Measurements from ENCODE around the gene TDRD7. TPM values are rescaled to one million over a fixed set of nuclear protein-coding genes. Genes with fewer than 3 reads are reported as not detected.
A peak's percentile ranks its signal among the peaks of the same experiment; 100 is the strongest.

Gene TDRD7
- polyA plus RNA-seq, 1 of the 3 experiments (the other 2 are of a cell fraction), result 4.9 TPM

GRCh38 chr9:97527626-97528528 is 116.0 kb downstream of the TDRD7 start:
- Histone ChIP-seq H3K9ac (no peak overlapping the region), H3K4me3 (ENCODE audit: low read depth in 2 of 2, low read length in 1 of 2) (no peak overlapping the region), H3K27me3 (ENCODE audit: insufficient read depth) (no peaks in the 10 kb centered on the region; the same call in 1 of the 2 replicates), H3K9me3 (no peaks in the 10 kb centered on the region), H3K4me2 (no peak overlapping the region), H3K27ac (ENCODE audit: low read depth in 2 of 2, low read length in 1 of 2) (peak overlapping the region in 1 of 2 experiments; percentile 25; a peak in 1 of 4 replicates), H4K20me1 (ENCODE audit: insufficient read depth) (no peaks in the 10 kb centered on the region), H3K79me2 (ENCODE audit: insufficient read depth) (no peaks in the 10 kb centered on the region), H3K9me2 (no peaks in the 10 kb centered on the region), H3F3A (replicated peaks; ENCODE audit: insufficient read depth) (no peaks in the 10 kb centered on the region), H2AFZ (ENCODE audit: low read depth) (no peak overlapping the region), H3K36me3 (replicated peaks in 1 of 2; ENCODE audit: control insufficient read depth in 1 of 2, insufficient read depth in 2 of 2, low read length in 1 of 2) (peaks cover 0 to 8% of the 10 kb centered on the region in 2 experiments), H3K4me1 (ENCODE audit: control insufficient read depth in 1 of 2, insufficient read depth in 2 of 2, low read depth in 1 of 2, low read length in 1 of 2) (peaks cover 0 to 9% of the 10 kb centered on the region in 2 experiments; a peak in 1 of 4 replicates)
- no peak for DNase-seq
- no peak for TF ChIP-seq GATA2 (CRISPR knock-in tag; IDR thresholded peaks at IDR 0.05)
- no peak for TF ChIP-seq EZH2phosphoT487 (IDR thresholded peaks at IDR 0.05; ENCODE audit: borderline replicate concordance, low read depth)
- no peak for TF ChIP-seq YY1 (IDR thresholded peaks at IDR 0.05; ENCODE audit: low read depth)
- no peak for TF ChIP-seq JUND (IDR thresholded peaks at IDR 0.05)
- no peak for TF ChIP-seq RCOR1 (IDR thresholded peaks at IDR 0.05; ENCODE audit: low read length)
- no peak for TF ChIP-seq ELF1 (IDR thresholded peaks at IDR 0.05)
- TF ChIP-seq GABPA (IDR thresholded peaks at IDR 0.05; ENCODE audit: low read depth), result no peak
- TF ChIP-seq IRF3 (IDR thresholded peaks at IDR 0.05; ENCODE audit: low read depth, low read length), result no peak
- no peak for TF ChIP-seq EP300 (IDR thresholded peaks at IDR 0.05; ENCODE audit: borderline replicate concordance in 1 of 2, low read depth in 1 of 2, low read length in 1 of 2)
- TF ChIP-seq, protein P1, sequence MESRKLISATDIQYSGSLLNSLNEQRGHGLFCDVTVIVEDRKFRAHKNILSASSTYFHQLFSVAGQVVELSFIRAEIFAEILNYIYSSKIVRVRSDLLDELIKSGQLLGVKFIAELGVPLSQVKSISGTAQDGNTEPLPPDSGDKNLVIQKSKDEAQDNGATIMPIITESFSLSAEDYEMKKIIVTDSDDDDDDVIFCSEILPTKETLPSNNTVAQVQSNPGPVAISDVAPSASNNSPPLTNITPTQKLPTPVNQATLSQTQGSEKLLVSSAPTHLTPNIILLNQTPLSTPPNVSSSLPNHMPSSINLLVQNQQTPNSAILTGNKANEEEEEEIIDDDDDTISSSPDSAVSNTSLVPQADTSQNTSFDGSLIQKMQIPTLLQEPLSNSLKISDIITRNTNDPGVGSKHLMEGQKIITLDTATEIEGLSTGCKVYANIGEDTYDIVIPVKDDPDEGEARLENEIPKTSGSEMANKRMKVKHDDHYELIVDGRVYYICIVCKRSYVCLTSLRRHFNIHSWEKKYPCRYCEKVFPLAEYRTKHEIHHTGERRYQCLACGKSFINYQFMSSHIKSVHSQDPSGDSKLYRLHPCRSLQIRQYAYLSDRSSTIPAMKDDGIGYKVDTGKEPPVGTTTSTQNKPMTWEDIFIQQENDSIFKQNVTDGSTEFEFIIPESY (IDR thresholded peaks at IDR 0.05; ENCODE audit: borderline replicate concordance, low read depth), result no peak
- no peak for TF ChIP-seq TAF1 (IDR thresholded peaks at IDR 0.05; ENCODE audit: borderline replicate concordance, low read depth, low read length)
- TF ChIP-seq RAD21 (IDR thresholded peaks at IDR 0.05; ENCODE audit: low read length), result no peak
- TF ChIP-seq CHD2 (IDR thresholded peaks at IDR 0.05; ENCODE audit: low read length, partially characterized antibody), result no peak
- no peak for TF ChIP-seq SIN3A (IDR thresholded peaks at IDR 0.05; ENCODE audit: borderline replicate concordance, low read depth, low read length)
- no peak for TF ChIP-seq TCF12 (IDR thresholded peaks at IDR 0.05)
- no peak for TF ChIP-seq FOXM1 (IDR thresholded peaks at IDR 0.05; ENCODE audit: low read depth)
- TF ChIP-seq, protein P2, sequence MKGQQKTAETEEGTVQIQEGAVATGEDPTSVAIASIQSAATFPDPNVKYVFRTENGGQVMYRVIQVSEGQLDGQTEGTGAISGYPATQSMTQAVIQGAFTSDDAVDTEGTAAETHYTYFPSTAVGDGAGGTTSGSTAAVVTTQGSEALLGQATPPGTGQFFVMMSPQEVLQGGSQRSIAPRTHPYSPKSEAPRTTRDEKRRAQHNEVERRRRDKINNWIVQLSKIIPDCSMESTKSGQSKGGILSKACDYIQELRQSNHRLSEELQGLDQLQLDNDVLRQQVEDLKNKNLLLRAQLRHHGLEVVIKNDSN (IDR thresholded peaks at IDR 0.05; ENCODE audit: borderline replicate concordance, low read depth), result no peak
- POLR2A ChIA-PET, result no interaction called here
- WGBS (ENCODE audit: low lambda C conversion rate), result 79% methylated on average over 16 of the region's 18 CpGs
- CTCF ChIA-PET, result interaction anchor here (1.0 kb wide), 1 partner anchor 58 kb away, joined by 3 read pairs; no protein-coding TSS in a partner anchor

Measured in SK-N-SH (cell line).